ENCODE data around the gene LARGE2.

LARGE2 gene

GRCh38 chr11:45968901-45969300 is 46.4 kb downstream of the LARGE2 start:
- no peak for DNase-seq

DNA sequence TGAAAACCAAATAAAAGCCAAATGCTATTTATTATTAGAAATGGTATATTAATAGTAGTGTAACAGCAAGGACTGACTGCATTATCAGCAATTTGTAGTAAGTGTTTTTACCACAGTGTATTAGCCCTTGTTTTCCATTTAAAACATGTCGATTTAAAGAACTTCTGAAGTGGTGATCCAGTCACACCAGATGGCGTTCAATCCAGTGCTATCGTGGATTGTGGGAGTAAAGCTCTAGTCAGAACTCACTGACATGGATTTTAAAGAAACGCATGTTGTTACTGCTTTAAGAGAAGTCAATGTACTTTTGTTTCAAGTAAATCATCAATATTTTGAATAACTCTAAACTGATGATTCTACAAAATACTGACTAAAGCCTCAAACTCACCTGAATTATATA is 51.1 kb downstream of the LARGE2 start:
- no peak for DNase-seq

- no peak for DNase-seq
Observed at GRCh38 chr11:45974806-45975205, 52.4 kb downstream of the LARGE2 start.

All from CD4-positive, alpha-beta T cell treated with Interleukin-15 for 1 hour (primary cell).